M059J (cell line): ENCODE measurements around the gene SRR. TPM values are rescaled to one million over a fixed set of nuclear protein-coding genes. Genes with fewer than 3 reads are reported as not detected.

Source experiments
- DNase-seq: peaks from one replicate; pipeline ENCODE4 v3.0.0-alpha.2; 2012; ENCODE audit warnings: low read depth
- total RNA-seq: library from RNA; depleted of rRNA; stranded (reverse); fragments of >200 nt; shearing (Covaris generic); gene quantifications from 2 replicates; pipeline ENCODE4 v1.2.3, GENCODE V29; 2014; rRNA removed

SRR gene
- total RNA-seq, 1 experiment from 2014 or later = 27.2 TPM

DNA sequence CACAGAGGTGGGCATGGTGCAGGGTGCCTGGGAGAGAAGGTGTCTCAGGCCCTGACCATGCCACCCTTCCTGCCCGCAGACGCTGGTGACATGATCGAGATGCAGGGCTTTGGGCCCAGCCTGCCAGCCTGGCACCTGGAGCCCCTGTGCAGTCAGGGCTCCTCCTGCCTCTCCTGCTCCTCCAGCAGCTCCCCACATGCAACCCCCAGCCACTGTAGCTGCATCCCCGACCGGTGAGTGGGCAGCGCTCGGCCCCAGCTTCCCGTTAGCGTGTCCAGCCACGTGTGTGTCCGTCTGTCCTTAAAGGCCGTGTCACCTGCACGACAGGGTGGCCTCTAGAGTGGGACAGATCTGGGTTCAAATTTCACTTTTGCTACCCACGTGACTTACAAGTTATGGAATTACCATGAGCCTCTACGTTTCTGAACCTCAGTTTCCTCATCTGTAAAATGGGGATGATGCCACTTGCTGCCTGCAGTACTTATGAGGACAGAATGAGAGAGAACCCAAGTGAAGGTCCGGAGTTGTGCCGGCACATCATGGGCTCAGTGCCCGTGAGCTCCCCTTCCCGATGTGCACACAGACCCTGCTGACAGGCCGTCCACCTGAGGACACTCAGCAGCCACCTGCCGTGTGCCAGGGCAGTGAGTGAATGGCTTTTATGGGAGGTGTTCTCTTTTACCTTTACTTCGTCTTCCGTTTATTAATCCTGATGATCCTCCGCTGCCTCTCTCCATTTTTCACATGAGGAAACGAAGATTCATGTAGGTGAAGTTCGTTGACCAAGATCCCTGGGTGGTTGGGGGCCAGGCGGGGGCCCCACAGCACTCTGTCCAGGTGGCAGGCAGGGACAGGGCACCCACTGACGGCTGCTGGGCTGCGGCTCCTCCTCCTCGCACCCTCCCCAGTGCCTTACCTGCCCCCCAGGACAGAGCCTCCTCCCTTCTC lies 67.7 kb downstream of the SRR start:
- DNase-seq = no peak

GRCh38 chr17:2372180-2372579 lies 68.4 kb downstream of the SRR start:
- no peak for DNase-seq

GRCh38 chr17:2372681-2373080 lies 68.9 kb downstream of the SRR start:
- no peak for DNase-seq

DNA sequence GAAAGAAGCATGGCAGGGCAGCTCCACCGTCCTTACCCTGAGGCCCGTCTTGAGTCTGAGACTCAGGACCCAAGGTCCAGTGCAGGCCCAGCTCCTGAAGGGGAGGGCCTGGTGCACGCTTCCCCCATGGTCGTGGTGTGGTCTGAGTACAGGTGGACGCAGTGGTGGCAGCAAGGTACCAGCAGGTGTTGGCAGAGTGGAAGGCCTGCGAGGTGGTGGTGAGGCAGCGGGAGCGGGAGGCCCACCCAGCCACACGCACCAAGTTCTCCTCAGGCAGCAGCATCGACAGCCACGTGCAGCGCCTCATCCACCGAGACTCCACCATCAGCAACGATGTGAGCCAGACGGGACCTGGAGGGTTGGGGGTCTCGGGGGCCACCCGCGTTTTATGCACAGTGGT lies 69.4 kb downstream of the SRR start:
- DNase-seq = no peak

Other genes with a start within 250 kb of the SRR start
- gene HIC1, start 248.8 kb upstream of the SRR start, total RNA-seq = 2.2 and 3.7 TPM in 2 replicates
- 18.9 and 36.8 TPM in 2 replicates for gene SMG6, start 165 bp upstream of the SRR start, total RNA-seq
- gene TSR1, start 32.5 kb downstream of the SRR start, total RNA-seq = 50.8 and 66.1 TPM in 2 replicates
- gene SGSM2, start 33.6 kb downstream of the SRR start, total RNA-seq = 13.9 and 23.0 TPM in 2 replicates
- 1.5 and 3.2 TPM in 2 replicates for gene MNT, start 97.1 kb downstream of the SRR start, total RNA-seq
- gene METTL16, start 207.9 kb downstream of the SRR start, total RNA-seq = 29.2 and 56.9 TPM in 2 replicates